ENCODE measurements around the gene RNU6-9. TPM values are rescaled to one million over a fixed set of nuclear protein-coding genes. Genes with fewer than 3 reads are reported as not detected.

Gene RNU6-9
- total and polyA plus RNA-seq, 2 of the 13 experiments (the other 11 are each of a cell fraction or from before 2014, with no cell fraction given) = under 0.01 TPM; not detected in 1

GRCh38 chr19:920051-920864 is 27.0 kb downstream of the RNU6-9 start:
- Histone ChIP-seq H3K4me3 (replicated peaks in 1 of 3; ENCODE audit: insufficient read depth in 1 of 3, low read depth in 2 of 3, low read length in 3 of 3) (no peak overlapping the region), H4K20me1 (ENCODE audit: insufficient read depth, low read length) (no peaks in the 10 kb centered on the region), H3K9me3 (ENCODE audit: low read length) (no peaks in the 10 kb centered on the region), H3K27ac (ENCODE audit: extremely low read length, insufficient read depth, low read length) (no peak overlapping the region), H3K4me2 (ENCODE audit: low read depth, low read length) (no peak overlapping the region), H2AFZ (ENCODE audit: low read length) (no peak overlapping the region), H3K9ac (ENCODE audit: insufficient read depth, low read depth, low read length) (no peak overlapping the region), H3K36me3 (replicated peaks in 1 of 2; ENCODE audit: control insufficient read depth in 1 of 2, insufficient read depth in 2 of 2, low read length in 2 of 2) (no peaks in the 10 kb centered on the region; a peak in 1 of 5 replicates), H3K4me1 (ENCODE audit: insufficient read depth, low read length) (peaks cover 25% of the 10 kb centered on the region), H3K27me3 (ENCODE audit: control insufficient read depth in 1 of 2, insufficient read depth in 2 of 2, low read length in 2 of 2) (no peaks in the 10 kb centered on the region), H3K79me2 (ENCODE audit: insufficient read depth, low read length) (peaks cover 10% of the 10 kb centered on the region)
- no peak for FAIRE-seq
- WGBS (ENCODE audit: low lambda C conversion rate) = 97% methylated on average over 50 of the region's 84 CpGs
- ChIA-PET POLR2A (no interaction called here), CTCF (ENCODE audit: low intra/inter-chr PET ratio, low total read pairs) (interaction anchor here (3.1 kb wide), 1 partner anchor 63 kb away, joined by 78 read pairs; the partner anchor contains the start of gene WDR18)
- in situ Hi-C loops (cut with HindIII; ENCODE audit: extremely low pct_ligation_motif_present, low pct_unique_long_range_greater_than_20kb) (loop anchor here (5.0 kb wide), 2 partner anchors 62 to 148 kb away; partner anchors contain the start of gene WDR18), intact Hi-C loops (cut with micrococcal nuclease; ENCODE audit: unreplicated experiment) (loop anchor here (10.0 kb wide), 1 partner anchor 255 kb away; the partner anchor contains the start of gene RNF126)
- TF ChIP-seq ZNF749 (CRISPR knock-in tag; IDR thresholded peaks at IDR 0.05; ENCODE audit: borderline replicate concordance) = no peak
- TF ChIP-seq ZNF317 (CRISPR knock-in tag; IDR thresholded peaks at IDR 0.05) = no peak
- TF ChIP-seq ZNF768 (CRISPR knock-in tag; IDR thresholded peaks at IDR 0.05) = peak; percentile 93
- TF ChIP-seq HOXA3 (CRISPR knock-in tag; IDR thresholded peaks at IDR 0.05) = peak; percentile 21; the same call in 1 of the 2 replicates
- no peak for TF ChIP-seq HDAC2 (CRISPR knock-in tag; IDR thresholded peaks at IDR 0.05)
- no peak for ATAC-seq
- no peak for DNase-seq (ENCODE audit: low spot score)
- BruUV-seq (replicated peaks) = no TSS peak

DNA sequence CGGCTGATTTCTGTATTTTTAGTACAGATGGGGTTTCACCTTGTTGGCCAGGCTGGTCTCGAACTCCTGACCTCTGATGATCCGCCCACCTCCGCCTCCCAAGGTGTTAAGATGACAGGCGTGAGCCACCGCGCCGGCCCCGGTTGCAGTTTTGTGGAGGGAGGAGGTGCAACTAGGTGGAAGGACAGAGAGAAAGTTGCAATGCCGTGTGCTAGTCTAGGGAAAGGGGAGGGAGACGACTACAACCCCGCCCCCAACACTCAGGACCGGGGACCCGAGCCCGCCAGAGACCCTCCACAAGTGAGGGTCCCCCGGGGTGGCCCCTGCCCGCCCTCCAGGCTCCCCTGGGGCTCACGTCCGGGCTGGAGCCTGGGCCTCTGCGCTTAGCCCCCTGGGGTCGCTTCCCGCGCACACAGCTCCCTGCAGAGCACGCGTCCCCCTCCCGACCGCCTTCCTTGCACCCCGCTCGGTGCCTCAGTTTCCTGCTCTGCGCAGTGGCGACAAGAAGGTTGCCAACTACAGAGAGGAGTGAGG is 31.3 kb downstream of the RNU6-9 start:
- BruUV-seq (replicated peaks) = no TSS peak
- peaks cover 1 to 11% of the 10 kb centered on the region in 2 experiments; a peak in 3 of 5 replicates for H3K36me3 ChIP-seq (replicated peaks in 1 of 2; ENCODE audit: control insufficient read depth in 1 of 2, insufficient read depth in 2 of 2, low read length in 2 of 2)
- in situ Hi-C loops (cut with HindIII; ENCODE audit: extremely low pct_ligation_motif_present, low pct_unique_long_range_greater_than_20kb) = loop anchor here (5.0 kb wide), 3 partner anchors 38 to 152 kb away; partner anchors contain the start of gene WDR18
- CTCF ChIA-PET (ENCODE audit: low intra/inter-chr PET ratio, low total read pairs) = interaction anchor here (3.5 kb wide), 1 partner anchor 58 kb away, joined by 14 read pairs; the partner anchor contains the start of gene WDR18
- peaks cover 43% of the 10 kb centered on the region for H3K79me2 ChIP-seq (ENCODE audit: insufficient read depth, low read length)
- H2AFZ ChIP-seq (ENCODE audit: low read length) = no peak overlapping the region
- H3K9ac ChIP-seq (ENCODE audit: insufficient read depth, low read depth, low read length) = peak overlapping the region; percentile 98
- FAIRE-seq (no peak), ATAC-seq (peak; percentile 6), DNase-seq (ENCODE audit: low spot score) (peak; percentile 41)
- H3K4me2 ChIP-seq (ENCODE audit: low read depth, low read length) = peak overlapping the region; percentile 85
- peaks cover 34% of the 10 kb centered on the region for H3K4me1 ChIP-seq (ENCODE audit: insufficient read depth, low read length)
- WGBS (ENCODE audit: low lambda C conversion rate) = 0% methylated on average over 3 of the region's 31 CpGs
- intact Hi-C loops (cut with micrococcal nuclease; ENCODE audit: unreplicated experiment) = loop anchor here (10.0 kb wide), 1 partner anchor 260 kb away; the partner anchor contains the start of gene RNF126
- H3K27me3 ChIP-seq (ENCODE audit: control insufficient read depth in 1 of 2, insufficient read depth in 2 of 2, low read length in 2 of 2) = no peaks in the 10 kb centered on the region
- peak overlapping the region; percentile 88 to 98 (median 96) for H3K4me3 ChIP-seq (replicated peaks in 1 of 3; ENCODE audit: insufficient read depth in 1 of 3, low read depth in 2 of 3, low read length in 3 of 3)
- H3K9me3 ChIP-seq (ENCODE audit: low read length) = no peaks in the 10 kb centered on the region
- peaks cover 10% of the 10 kb centered on the region; the same call in 1 of the 2 replicates for H4K20me1 ChIP-seq (ENCODE audit: insufficient read depth, low read length)
- POLR2A ChIA-PET = interaction anchor here (0.6 to 4.6 kb wide), 9 partner anchors 11 to 58 kb away, joined by 3 to 61 read pairs (median 5); partner anchors contain the start of gene WDR18
- H3K27ac ChIP-seq (ENCODE audit: extremely low read length, insufficient read depth, low read length) = peak overlapping the region; percentile 92
- TF ChIP-seq CBX5 (CRISPR knock-in tag; IDR thresholded peaks at IDR 0.05; ENCODE audit: borderline replicate concordance) (no peak), TGIF2 (CRISPR knock-in tag; IDR thresholded peaks at IDR 0.05) (no peak), XRCC5 (optimal IDR thresholded peaks at IDR 0.05; ENCODE audit: low read length) (no peak), CAMTA2 (CRISPR knock-in tag; IDR thresholded peaks at IDR 0.05; ENCODE audit: borderline replicate concordance) (no peak; the same call in 1 of the 2 replicates), PHF21A (CRISPR knock-in tag; IDR thresholded peaks at IDR 0.05) (no peak), ZNF878 (CRISPR knock-in tag; IDR thresholded peaks at IDR 0.05) (no peak), MAFG (CRISPR knock-in tag; IDR thresholded peaks at IDR 0.05) (no peak), ZFYVE20 (CRISPR knock-in tag; IDR thresholded peaks at IDR 0.05; ENCODE audit: borderline replicate concordance, low read depth) (no peak), ZFP37 (CRISPR knock-in tag; IDR thresholded peaks at IDR 0.05; ENCODE audit: borderline replicate concordance) (no peak), ZNF710 (CRISPR knock-in tag; IDR thresholded peaks at IDR 0.05; ENCODE audit: borderline replicate concordance) (no peak)

Data from HepG2 (cell line).